ENCODE measurements around the gene RALGAPA2. TPM values are rescaled to one million over a fixed set of nuclear protein-coding genes. Genes with fewer than 3 reads are reported as not detected.

RALGAPA2 gene
- total RNA-seq, 6 experiments from 2014 or later: 2.4 to 3.7 (median 3.2) TPM

- DNase-seq: peak; percentile 53
- no peaks in the 10 kb centered on the region for H3K36me3 Mint-ChIP-seq (ENCODE audit: low read depth)
- no peak overlapping the region for H3K27ac Mint-ChIP-seq
- no peak overlapping the region; the same call in 1 of the 2 replicates for H3K4me3 Mint-ChIP-seq
- H3K27me3 Mint-ChIP-seq (ENCODE audit: insufficient read depth): peaks cover 38% of the 10 kb centered on the region
- TF ChIP-seq CTCF (IDR thresholded peaks at IDR 0.05): no peak
- H3K9me3 Mint-ChIP-seq: no peaks in the 10 kb centered on the region
- H3K4me1 Mint-ChIP-seq (ENCODE audit: low read depth): peaks cover 11% of the 10 kb centered on the region
These were observed 339.3 kb downstream of the RALGAPA2 start for GRCh38 chr20:20373091-20373571.

DNA sequence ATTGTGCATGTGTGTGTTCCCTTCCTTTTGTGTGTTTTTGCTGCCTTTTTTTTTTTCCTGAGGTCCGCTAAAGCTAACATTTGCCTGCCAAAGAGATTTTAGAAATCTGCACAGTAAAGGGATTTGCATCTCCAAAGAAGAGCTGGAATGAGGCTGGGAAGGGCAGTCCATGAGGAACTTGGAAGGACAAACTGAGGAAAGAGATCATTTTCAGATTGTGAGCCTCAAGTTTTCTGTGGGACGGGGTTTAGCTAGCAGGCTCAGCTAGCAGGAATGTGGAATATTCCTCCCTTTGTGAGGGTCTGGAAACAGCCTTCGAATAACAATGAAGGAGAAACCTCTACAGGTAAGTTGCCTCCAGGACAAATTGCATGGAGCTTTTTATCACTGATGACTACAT, 340.8 kb downstream of the RALGAPA2 start:
- H3K27ac Mint-ChIP-seq: no peak overlapping the region
- no peak overlapping the region for H3K4me3 Mint-ChIP-seq
- TF ChIP-seq CTCF (IDR thresholded peaks at IDR 0.05): no peak
- H3K36me3 Mint-ChIP-seq (ENCODE audit: low read depth): no peaks in the 10 kb centered on the region
- H3K27me3 Mint-ChIP-seq (ENCODE audit: insufficient read depth): peaks cover 41% of the 10 kb centered on the region
- H3K4me1 Mint-ChIP-seq (ENCODE audit: low read depth): peaks cover 11% of the 10 kb centered on the region
- no peaks in the 10 kb centered on the region for H3K9me3 Mint-ChIP-seq
- no peak for DNase-seq

DNA sequence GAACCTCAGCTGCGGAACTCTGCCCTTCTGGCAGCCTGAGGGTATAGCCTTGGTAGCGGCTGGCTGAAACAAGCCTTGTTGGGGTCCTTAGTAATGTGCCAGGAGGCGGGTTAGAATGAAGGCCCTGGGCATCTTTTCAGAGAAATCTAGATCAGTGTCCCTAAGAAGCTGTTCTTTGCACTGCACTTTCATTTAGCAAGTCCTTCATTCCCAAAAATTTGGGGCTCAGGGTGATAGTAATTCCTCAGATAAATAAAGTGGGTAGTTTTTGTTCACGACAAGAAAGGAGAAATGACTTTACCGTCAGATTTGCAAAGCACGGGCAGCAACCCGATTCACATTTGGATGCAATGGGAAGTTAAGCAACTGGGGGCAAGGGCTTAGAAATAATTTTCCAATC, 341.4 kb downstream of the RALGAPA2 start:
- H3K4me1 Mint-ChIP-seq (ENCODE audit: low read depth): peaks cover 11% of the 10 kb centered on the region
- peaks cover 43% of the 10 kb centered on the region for H3K27me3 Mint-ChIP-seq (ENCODE audit: insufficient read depth)
- no peak overlapping the region for H3K27ac Mint-ChIP-seq
- TF ChIP-seq CTCF (IDR thresholded peaks at IDR 0.05): no peak
- no peaks in the 10 kb centered on the region for H3K36me3 Mint-ChIP-seq (ENCODE audit: low read depth)
- DNase-seq: no peak
- no peaks in the 10 kb centered on the region for H3K9me3 Mint-ChIP-seq
- no peak overlapping the region for H3K4me3 Mint-ChIP-seq

- Mint-ChIP-seq H3K27ac (no peak overlapping the region), H3K9me3 (no peaks in the 10 kb centered on the region), H3K4me3 (no peak overlapping the region), H3K27me3 (ENCODE audit: insufficient read depth) (peaks cover 42% of the 10 kb centered on the region), H3K36me3 (ENCODE audit: low read depth) (no peaks in the 10 kb centered on the region), H3K4me1 (ENCODE audit: low read depth) (peaks cover 11% of the 10 kb centered on the region)
- TF ChIP-seq CTCF (IDR thresholded peaks at IDR 0.05): no peak
- DNase-seq: no peak
These were observed 342.3 kb downstream of the RALGAPA2 start for GRCh38 chr20:20370094-20370575.

- Mint-ChIP-seq H3K9me3 (no peaks in the 10 kb centered on the region), H3K4me3 (no peak overlapping the region), H3K27me3 (ENCODE audit: insufficient read depth) (peaks cover 40% of the 10 kb centered on the region), H3K36me3 (ENCODE audit: low read depth) (no peaks in the 10 kb centered on the region), H3K27ac (no peak overlapping the region), H3K4me1 (ENCODE audit: low read depth) (peaks cover 11% of the 10 kb centered on the region)
- no peak for TF ChIP-seq CTCF (IDR thresholded peaks at IDR 0.05)
- DNase-seq: no peak
These were observed 343.0 kb downstream of the RALGAPA2 start for GRCh38 chr20:20369250-20370093.
